Prostate gland (tissue), 2 donors: Measurements from ENCODE around the gene HOXD11. TPM values are rescaled to one million over a fixed set of nuclear protein-coding genes. Genes with fewer than 3 reads are reported as not detected.

Source experiments
- DNase-seq: peaks from one replicate; pipeline ENCODE4 v3.0.0-alpha.2; 2019; ENCODE audit warnings: low spot score
- H3K27ac ChIP-seq, 2 donors: fragments of 200-600 bp; sonication (generic); 2 replicates each; pipeline ENCODE4 v1.5.1; 2017 to 2019
- H3K27me3 ChIP-seq: fragments of 200-600 bp; sonication (generic); replicated peaks from 2 replicates; pipeline ENCODE4 v1.5.1; 2019; ENCODE audit not compliant: insufficient read depth
- H3K36me3 ChIP-seq, 2 donors: fragments of 200-600 bp; sonication (generic); 1 replicate in 1 of 2; 2 replicates in 1 of 2; pipeline versions ENCODE4 v1.5.1 to v1.8.1; 2017 to 2019
- H3K4me1 ChIP-seq: fragments of 200-600 bp; sonication (generic); replicated peaks from 2 replicates; pipeline ENCODE4 v1.5.1; 2019
- H3K4me3 ChIP-seq, 2 donors: fragments of 200-600 bp; sonication (generic); 2 replicates each; pipeline ENCODE4 v1.5.1; 2017 to 2019
- H3K9me3 ChIP-seq: fragments of 200-600 bp; sonication (generic); 2 replicates; pipeline ENCODE4 v1.5.1; 2017
- CTCF ChIP-seq, 4 experiments: fragments of 200-600 bp in 2 of 4; fragments of 450-650 bp in 2 of 4; sonication (generic) in 2 of 4; IDR thresholded peaks; 1 replicate in 3 of 4; 2 replicates in 1 of 4; pipeline ENCODE4 v1.5.1; 2016 to 2019; ENCODE audit warnings: antibody characterized with exemption in 4 of 4, mild to moderate bottlenecking in 2 of 4, moderate library complexity in 2 of 4
- POLR2A ChIP-seq: fragments of 450-650 bp; IDR thresholded peaks from one replicate; pipeline ENCODE4 v1.6.1; 2016; ENCODE audit warnings: antibody characterized with exemption, mild to moderate bottlenecking
- POLR2AphosphoS5 ChIP-seq: sonication (generic); formaldehyde crosslinking; IDR thresholded peaks from one replicate; pipeline ENCODE4 v1.6.1; 2017; ENCODE audit warnings: antibody characterized with exemption
- WGBS: methylation state at CpG from one replicate; pipeline ENCODE4 v1.1.5; 2018; 5-methylcytosine and 5-hydroxymethylcytosine counted together
- intact Hi-C: fragments of 100-400 bp; cut with DNase I; formaldehyde crosslinking; loops from one replicate; pipeline ENCODE4 v1.14.2; 2022
- total RNA-seq, 2 donors: library from RNA; depleted of rRNA; stranded (reverse); fragments of >200 nt; gene quantifications; one replicate each; pipeline ENCODE4 v1.1.0, GENCODE V29; 2016

HOXD11 gene
- total RNA-seq, 2 donors from 2014 or later = 8.0 to 14.9 TPM

GRCh38 chr2:176128982-176129796, 22.1 kb downstream of the HOXD11 start, which contains the start of gene HOXD8:
HOXD8 (plus strand) TSS chr2:176129705; CDS start chr2:176130367, 662 bp downstream.
- TF ChIP-seq POLR2AphosphoS5 (peak; percentile 48), CTCF (IDR thresholded peaks at IDR 0.05) (peak in 1 of 4 experiments; percentile 20), POLR2A (no peak)
- no peaks in the 10 kb centered on the region for H3K4me1 ChIP-seq
- DNase-seq = no peak
- peak within 1 kb of the TSS; percentile 39 to 52 for H3K4me3 ChIP-seq
- no peaks in the 10 kb centered on the region for H3K36me3 ChIP-seq
- 4% methylated on average over 64 of the region's 64 CpGs for WGBS
- no peaks in the 10 kb centered on the region for H3K9me3 ChIP-seq
- intact Hi-C loops = loop anchor here (5.0 to 10.0 kb wide), 2 partner anchors 686 to 1018 kb away; no protein-coding TSS in a partner anchor
- peak within 1 kb of the TSS; percentile 72 to 81 for H3K27ac ChIP-seq
- no peaks in the 10 kb centered on the region for H3K27me3 ChIP-seq

- TF ChIP-seq POLR2AphosphoS5 (no peak), POLR2A (no peak), CTCF (IDR thresholded peaks at IDR 0.05) (no peak)
- Histone ChIP-seq H3K36me3 (no peaks in the 10 kb centered on the region), H3K27ac (peak overlapping the region; percentile 72 to 81), H3K27me3 (no peaks in the 10 kb centered on the region), H3K9me3 (no peaks in the 10 kb centered on the region), H3K4me3 (peak overlapping the region; percentile 39 to 52), H3K4me1 (no peaks in the 10 kb centered on the region)
- WGBS = 2% methylated on average over 43 of the region's 43 CpGs
- intact Hi-C loops = loop anchor here (5.0 to 10.0 kb wide), 2 partner anchors 685 to 1018 kb away; no protein-coding TSS in a partner anchor
- DNase-seq = no peak
Observed at GRCh38 chr2:176129813-176130146, 22.7 kb downstream of the HOXD11 start.

DNA sequence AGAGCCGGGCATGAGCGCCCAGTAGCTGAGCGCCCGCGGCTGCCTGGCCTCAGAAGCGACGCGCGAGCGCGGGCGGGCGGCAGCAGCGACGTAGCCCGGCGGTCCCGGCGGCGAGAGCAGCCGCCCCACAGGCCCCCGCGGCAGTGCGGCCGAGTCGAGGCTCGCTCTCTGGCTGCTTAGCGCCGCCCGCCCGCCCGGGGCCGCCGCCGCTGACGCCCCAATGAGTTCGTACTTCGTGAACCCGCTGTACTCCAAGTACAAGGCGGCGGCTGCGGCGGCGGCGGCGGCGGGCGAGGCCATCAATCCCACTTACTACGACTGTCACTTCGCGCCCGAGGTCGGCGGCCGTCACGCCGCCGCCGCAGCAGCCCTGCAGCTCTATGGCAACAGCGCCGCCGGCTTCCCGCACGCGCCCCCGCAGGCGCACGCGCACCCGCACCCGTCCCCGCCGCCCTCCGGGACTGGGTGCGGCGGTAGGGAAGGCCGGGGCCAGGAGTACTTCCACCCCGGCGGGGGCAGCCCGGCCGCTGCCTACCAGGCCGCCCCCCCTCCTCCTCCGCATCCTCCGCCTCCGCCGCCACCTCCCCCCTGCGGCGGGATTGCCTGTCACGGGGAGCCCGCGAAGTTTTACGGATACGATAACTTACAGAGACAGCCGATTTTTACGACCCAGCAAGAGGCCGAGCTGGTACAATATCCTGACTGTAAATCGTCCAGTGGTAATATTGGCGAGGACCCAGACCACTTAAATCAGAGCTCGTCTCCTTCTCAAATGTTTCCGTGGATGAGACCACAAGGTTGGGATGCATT, 23.3 kb downstream of the HOXD11 start:
- intact Hi-C loops = no loop called here
- Histone ChIP-seq H3K9me3 (no peaks in the 10 kb centered on the region), H3K27ac (peak overlapping the region; percentile 72 to 81), H3K4me1 (no peaks in the 10 kb centered on the region), H3K4me3 (peak overlapping the region; percentile 39 to 52), H3K27me3 (no peaks in the 10 kb centered on the region), H3K36me3 (no peaks in the 10 kb centered on the region)
- DNase-seq = no peak
- TF ChIP-seq POLR2A (no peak), CTCF (IDR thresholded peaks at IDR 0.05) (no peak), POLR2AphosphoS5 (no peak)
- WGBS = 2% methylated on average over 35 of the region's 100 CpGs

DNA sequence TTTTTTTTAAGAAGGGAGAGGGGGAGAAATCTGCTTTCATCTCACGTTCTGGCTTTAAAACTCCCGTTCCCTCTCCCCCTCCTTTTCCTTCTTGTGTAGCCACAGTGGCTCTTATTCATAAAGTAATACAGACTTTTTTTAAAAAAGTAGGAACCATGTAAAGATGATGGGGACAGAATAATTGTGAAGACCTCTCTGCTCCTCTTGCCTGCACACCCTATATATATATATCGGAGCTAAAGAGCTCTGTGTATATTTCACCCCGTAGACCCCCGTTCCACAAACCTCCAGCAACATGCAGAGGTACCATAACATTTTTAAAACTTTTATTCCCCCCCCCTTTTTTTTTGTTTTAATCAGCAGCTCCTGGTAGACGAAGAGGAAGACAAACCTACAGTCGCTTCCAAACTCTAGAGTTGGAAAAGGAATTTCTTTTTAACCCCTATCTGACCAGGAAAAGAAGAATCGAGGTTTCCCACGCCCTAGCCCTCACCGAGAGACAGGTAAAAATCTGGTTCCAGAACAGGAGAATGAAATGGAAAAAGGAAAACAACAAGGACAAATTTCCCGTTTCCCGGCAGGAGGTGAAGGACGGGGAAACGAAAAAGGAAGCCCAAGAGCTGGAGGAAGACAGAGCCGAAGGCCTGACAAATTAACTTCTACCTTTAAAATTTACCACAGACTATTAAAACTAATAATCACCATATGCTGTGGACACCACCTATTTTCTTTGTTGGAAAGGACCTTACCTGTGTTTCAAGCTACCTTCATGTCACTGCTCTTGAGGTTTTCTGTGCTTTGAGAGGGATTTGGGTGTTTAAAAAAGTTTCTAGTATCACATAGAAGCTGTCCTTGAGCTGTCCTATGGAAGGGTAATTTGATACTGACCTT, 24.1 kb downstream of the HOXD11 start:
- Histone ChIP-seq H3K4me1 (no peaks in the 10 kb centered on the region), H3K9me3 (no peaks in the 10 kb centered on the region), H3K27me3 (no peaks in the 10 kb centered on the region), H3K4me3 (peak overlapping the region; percentile 39 to 52), H3K27ac (peak overlapping the region; percentile 72 to 81), H3K36me3 (no peaks in the 10 kb centered on the region)
- intact Hi-C loops = no loop called here
- TF ChIP-seq POLR2A (no peak), CTCF (IDR thresholded peaks at IDR 0.05) (no peak), POLR2AphosphoS5 (no peak)
- WGBS = 49% methylated on average over 15 of the region's 15 CpGs
- no peak for DNase-seq
